HG02885 (cell line): ENCODE results near the gene MYADM.
"Not testable (repeated sequence)": the region's sequence is repeated elsewhere in the genome, so short reads cannot be mapped to it uniquely, and the experiment has no call there.

ENCODE experiments used
- ATAC-seq: cut with Tn5 transposase; IDR thresholded peaks from one replicate; pipeline ENCODE4 v1.9.1; 2021; ENCODE audit warnings: mild to moderate bottlenecking; ENCODE audit not compliant: unreplicated experiment, poor library complexity

The MYADM gene

GRCh38 chr19:53868091-53868891 lies 608 bp downstream of the MYADM start:
- no peak for ATAC-seq

- no peak for ATAC-seq
Measured at GRCh38 chr19:53868892-53869804, 1.5 kb downstream of the MYADM start.

- ATAC-seq, result not testable (repeated sequence)
Measured at GRCh38 chr19:53869805-53870484, 2.3 kb downstream of the MYADM start.

GRCh38 chr19:53870485-53870844 lies 2.8 kb downstream of the MYADM start:
- no peak for ATAC-seq

- ATAC-seq, result no peak
Measured at GRCh38 chr19:53871454-53871853, 3.8 kb downstream of the MYADM start.

- no peak for ATAC-seq
Measured at GRCh38 chr19:53872762-53873161, 5.1 kb downstream of the MYADM start.

- no peak for ATAC-seq
Measured at GRCh38 chr19:53873773-53874605, 6.3 kb downstream of the MYADM start.

GRCh38 chr19:53874606-53874990 lies 6.9 kb downstream of the MYADM start:
- ATAC-seq, result no peak

GRCh38 chr19:53875602-53876325 lies 8.1 kb downstream of the MYADM start:
- ATAC-seq, result no peak

GRCh38 chr19:53876651-53877224 lies 9.1 kb downstream of the MYADM start:
- ATAC-seq, result no peak

- ATAC-seq, result no peak
Measured at GRCh38 chr19:53877361-53877766, 9.7 kb downstream of the MYADM start.

- no peak for ATAC-seq
Measured at GRCh38 chr19:53878776-53879139, 11.1 kb downstream of the MYADM start.

GRCh38 chr19:53879140-53880081 lies 11.7 kb downstream of the MYADM start:
- ATAC-seq, result no peak

GRCh38 chr19:53880711-53881481 lies 13.2 kb downstream of the MYADM start:
- no peak for ATAC-seq

GRCh38 chr19:53881482-53882390 lies 14.1 kb downstream of the MYADM start, which contains the start of gene PRKCG:
TSS of gene PRKCG (plus strand) at chr19:53882197. CDS start at chr19:53882495, 298 bp downstream.
- no peak for ATAC-seq

GRCh38 chr19:53882391-53883050 lies 14.8 kb downstream of the MYADM start:
- no peak for ATAC-seq
